Stimulated activated CD8-positive, alpha-beta memory T cell treated with anti-CD3 and anti-CD28 coated beads, Interleukin-15, amount 100 ng/mL, for 4 hours (primary cell): Measurements from ENCODE around the gene CALU.

Experiments
- DNase-seq, 2 donors: peaks; one replicate each; pipeline ENCODE4 v3.0.0-alpha.2; 2020; ENCODE audit warnings: low read depth in 2 of 2

The CALU gene

GRCh38 chr7:128724743-128725142 lies 14.4 kb upstream of the CALU start:
- no peak for DNase-seq

GRCh38 chr7:128725531-128725930 lies 13.6 kb upstream of the CALU start:
- no peak for DNase-seq

GRCh38 chr7:128726059-128726736 lies 13.0 kb upstream of the CALU start:
- no peak for DNase-seq

GRCh38 chr7:128726737-128727072 lies 12.5 kb upstream of the CALU start:
- DNase-seq, result no peak

GRCh38 chr7:128727239-128727638 lies 11.9 kb upstream of the CALU start:
- no peak for DNase-seq

DNA sequence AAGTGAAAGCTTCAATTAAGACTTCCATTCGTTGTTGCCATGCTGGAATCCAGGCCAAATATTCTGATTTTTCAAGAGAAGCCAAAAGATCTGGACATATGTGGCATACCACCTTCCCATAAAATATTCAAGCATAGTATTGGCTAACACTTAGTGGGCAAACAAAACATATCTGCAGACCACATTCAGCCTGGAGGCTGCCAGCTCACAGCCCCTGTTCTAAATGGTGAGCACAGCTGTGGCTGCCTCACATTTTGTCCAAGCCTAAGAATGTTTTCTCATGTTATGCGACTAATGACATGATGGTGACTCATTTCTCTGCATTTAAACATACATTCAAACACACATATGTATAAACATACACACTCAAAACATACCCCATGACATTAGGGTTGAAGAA lies 10.6 kb upstream of the CALU start:
- DNase-seq, result no peak

- DNase-seq, result no peak
These were observed 9.7 kb upstream of the CALU start for GRCh38 chr7:128729494-128729893.

DNA sequence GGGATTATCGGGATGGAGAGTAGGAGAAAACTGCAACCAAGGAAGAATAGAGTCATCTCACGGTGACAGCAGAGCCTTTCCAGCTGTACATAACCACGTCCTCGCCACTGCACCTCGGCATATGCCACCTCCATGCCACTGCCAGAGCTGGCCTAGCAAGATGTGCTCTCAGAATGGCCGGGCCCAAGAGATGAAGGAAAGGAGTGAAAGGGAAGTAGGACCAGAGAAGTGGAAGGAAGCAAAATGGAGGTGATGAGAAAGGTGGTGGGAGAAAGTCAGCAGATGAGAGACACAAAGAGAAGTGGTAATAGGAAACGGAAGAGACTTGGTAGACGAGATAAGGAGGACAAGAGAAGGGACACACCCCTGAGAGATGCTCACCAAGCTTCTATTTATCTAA lies 8.0 kb upstream of the CALU start:
- no peak for DNase-seq

DNA sequence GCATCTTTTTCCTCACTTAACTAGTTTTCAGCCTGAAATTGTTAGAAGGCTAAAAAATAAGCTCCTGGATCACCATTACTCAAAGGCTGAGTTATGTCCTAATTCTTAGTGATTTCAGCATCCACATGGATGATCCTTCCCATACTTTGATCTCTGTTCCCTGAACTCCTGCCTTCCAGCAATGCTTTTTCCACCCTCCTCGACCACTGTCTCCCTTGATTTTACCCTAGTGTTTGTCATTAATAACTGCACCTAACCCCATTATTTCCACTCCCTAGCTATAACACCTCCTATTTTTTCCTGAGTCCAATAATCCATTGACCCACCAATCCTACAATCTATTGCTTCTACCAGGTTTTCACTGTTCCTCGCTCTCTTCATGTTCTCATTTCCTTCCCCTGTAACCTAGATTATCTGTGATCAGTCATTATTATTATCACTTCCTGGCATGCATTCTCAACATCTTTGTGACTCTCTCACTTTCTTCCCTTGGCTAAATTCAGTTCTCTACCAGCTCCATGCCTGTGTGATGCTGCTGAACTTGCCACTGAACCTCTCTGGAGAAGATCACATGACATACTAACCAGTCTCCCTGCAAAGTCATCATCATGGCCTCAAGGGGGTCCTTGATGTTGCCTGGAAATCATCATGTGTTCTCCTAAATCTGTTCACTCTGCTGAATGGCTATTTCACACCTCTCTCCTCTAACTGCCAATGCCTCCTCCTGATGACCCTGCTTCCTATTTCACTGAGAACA lies 6.5 kb upstream of the CALU start:
- DNase-seq, result no peak

GRCh38 chr7:128733278-128733645 lies 5.9 kb upstream of the CALU start:
- DNase-seq, result no peak

- no peak for DNase-seq
These were observed 4.3 kb upstream of the CALU start for GRCh38 chr7:128734890-128735289.

- no peak for DNase-seq
These were observed 3.7 kb upstream of the CALU start for GRCh38 chr7:128735436-128735835.

DNA sequence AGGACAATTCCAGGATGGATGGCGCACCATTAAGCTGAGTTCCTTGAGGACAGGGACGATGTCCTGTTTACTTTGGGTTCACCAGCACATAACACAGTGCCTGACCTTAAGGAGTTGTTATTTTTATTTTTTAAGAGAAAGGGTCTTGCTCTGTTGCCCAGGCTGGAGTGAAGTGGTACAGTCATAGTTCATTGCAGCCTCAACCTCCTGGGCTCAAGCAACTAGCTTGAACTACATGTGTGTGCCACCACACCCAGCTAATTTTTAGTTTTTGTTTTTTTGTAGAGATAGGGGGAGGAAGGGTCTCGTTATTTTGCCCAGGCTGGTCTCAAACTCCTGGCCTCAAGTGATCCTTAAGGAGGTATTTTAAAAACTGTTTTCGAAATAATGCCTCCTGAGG lies 1.7 kb upstream of the CALU start:
- DNase-seq, result no peak

DNA sequence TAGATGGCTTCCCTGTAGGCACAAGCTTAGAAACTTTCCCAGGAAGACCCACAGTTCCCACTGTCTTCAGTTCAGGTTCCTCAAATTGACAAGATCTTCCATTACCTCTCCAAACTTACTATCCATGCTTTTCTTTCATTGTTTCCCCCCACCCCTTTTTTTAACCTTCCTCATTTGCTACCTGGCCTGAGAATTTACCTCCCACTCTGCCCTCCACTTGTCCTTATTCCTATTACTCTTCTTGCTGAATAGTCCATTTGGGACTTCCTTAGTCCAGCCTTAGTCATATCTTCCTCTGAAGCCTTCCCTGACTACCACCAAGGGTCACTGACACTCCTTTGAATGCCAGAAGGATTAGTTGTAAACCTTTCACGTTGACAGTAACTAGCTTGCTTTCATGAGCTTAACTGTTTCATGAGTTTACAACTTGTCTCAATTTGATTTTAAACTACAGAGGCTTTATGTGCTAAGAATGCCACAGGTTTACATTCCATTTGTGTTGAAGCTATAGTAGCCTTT lies 1.2 kb upstream of the CALU start:
- DNase-seq, result no peak

DNA sequence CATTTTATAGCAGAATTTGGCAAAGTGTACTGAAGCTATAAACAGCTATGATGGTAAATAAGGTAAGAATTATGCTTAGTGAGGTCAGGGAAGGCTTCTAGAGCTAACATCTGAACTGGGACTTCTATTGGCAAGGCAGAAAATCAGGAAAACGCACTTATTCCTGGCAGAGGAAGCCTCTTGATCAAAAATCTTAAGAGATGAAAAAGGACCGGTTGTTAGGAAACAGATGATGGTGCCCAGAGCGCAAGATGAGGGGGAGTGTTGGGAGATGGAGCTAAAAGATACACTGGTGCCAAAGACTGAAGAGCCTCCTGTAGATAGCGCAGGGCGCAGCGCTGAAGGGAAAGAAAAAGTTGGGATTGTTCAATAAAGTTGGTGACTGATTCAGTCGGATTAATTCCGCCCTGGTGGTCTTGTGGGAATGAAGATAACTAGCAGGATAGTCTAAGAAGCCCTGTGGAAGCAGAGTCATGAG lies 550 bp upstream of the CALU start:
- no peak for DNase-seq

- DNase-seq, result no peak
These were observed 977 bp downstream of the CALU start for GRCh38 chr7:128739990-128740682.

DNA sequence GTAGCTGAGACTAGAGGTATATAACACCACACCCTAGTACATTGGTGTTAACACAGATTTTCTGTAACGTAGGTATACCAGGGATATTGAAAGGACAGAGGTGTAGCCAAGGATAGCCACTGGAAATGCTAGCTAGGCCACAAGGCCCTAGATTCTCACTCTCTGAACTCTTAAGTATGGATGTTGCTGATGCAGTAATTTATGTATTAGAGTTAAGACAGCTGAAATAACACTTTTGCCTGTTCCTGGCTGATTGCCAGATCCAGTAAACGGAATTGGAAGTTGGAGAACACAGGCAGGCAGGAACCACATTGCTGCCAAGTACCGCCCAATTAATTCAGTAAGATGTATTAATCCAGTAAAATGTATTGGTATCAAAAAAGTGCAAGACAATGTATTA lies 1.8 kb downstream of the CALU start:
- DNase-seq, result no peak

DNA sequence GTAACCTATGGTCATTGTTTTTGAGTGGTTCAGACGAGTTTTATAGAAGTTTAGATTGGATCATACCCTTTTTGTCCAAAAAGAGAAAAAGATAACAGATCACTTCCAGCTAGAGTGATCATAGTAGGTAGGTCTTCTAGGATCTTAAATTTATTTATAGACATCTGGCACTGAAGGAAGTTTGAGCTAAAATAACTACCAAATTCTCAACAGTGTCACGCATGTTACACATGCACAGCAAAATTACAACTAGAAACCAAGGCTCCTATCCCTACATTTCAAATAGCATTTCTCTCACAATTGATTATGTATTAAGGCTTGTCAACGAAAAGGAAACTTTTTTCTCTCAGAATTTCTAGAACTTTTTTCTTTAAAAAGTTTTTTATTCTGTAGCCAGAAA lies 2.3 kb downstream of the CALU start:
- DNase-seq, result no peak

DNA sequence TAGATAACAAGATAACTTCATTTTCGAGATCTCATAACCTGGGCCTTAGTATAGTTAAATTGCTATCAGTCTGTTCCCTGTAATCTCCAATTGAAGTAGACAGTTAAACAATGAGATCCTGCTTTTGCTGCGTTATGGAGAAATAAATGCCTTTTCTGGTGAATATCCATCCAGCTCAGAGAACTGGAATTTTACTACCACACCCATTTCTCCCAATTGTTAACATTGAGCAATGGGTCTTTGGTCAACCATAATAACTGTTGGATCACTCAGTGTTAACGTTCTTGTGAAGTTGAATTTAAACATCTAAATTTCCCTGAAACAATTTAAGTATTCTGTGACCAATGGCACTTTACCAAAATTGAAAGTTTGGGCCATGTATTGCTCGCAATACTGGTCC lies 3.0 kb downstream of the CALU start:
- DNase-seq, result no peak

DNA sequence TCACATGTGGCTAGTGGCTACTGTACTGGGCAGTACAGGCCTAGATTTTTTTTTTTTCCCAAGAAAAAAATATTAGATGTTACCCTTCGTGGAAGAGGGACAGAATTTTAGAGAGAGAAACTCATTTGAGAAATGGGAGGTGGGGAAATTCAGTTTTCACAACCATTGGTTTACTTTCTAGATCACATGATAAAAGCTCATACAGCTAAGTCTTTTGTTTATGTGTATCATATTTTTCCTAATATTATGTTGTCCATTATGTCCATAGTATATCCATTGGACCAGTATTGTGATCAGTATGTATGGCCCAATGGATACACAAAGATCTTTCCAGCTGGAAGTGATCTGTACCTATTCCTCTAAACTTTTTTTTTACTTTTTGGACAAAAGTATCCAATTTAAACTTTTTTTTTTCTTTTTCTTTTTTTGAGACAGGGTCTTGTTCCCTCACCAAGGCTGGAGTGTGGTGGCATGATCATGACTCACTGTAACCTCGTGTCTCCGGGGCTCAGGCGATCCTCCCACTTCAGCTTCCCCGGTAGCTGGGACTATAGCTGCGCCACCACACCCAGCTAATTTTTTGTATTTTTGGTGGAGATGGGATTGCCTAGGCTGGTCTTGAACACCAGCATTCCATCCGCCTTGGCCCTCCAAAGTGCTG lies 4.1 kb downstream of the CALU start:
- DNase-seq, result no peak

DNA sequence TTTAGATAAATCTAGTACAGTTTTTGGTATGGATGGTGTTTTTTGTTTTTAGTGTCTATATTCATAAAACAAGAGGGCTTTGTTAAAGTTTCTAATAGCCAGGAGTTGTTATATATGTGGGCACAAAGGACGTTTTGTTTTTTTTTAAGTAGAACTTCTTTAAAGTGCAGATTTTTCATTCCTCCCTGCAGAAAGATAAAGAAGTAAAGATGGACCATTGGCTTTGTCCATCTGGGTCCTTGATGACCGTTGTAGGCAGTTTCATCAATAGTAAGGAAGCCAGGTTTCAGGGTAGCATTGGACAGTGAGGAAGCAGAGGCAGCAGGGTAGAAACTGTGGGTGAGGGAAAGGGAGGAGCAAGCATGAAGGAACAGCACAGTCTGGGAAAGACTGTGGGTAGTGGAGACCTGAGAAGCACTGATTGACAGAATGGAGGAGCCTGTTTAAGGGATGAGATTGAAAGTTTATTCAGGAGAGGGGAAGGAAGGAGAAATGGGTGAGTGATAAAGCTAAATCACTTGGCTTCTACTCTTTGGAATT lies 5.3 kb downstream of the CALU start:
- no peak for DNase-seq

GRCh38 chr7:128745706-128746105 lies 6.5 kb downstream of the CALU start:
- DNase-seq, result no peak
